ENCODE results near the gene FAM174C.

DNA sequence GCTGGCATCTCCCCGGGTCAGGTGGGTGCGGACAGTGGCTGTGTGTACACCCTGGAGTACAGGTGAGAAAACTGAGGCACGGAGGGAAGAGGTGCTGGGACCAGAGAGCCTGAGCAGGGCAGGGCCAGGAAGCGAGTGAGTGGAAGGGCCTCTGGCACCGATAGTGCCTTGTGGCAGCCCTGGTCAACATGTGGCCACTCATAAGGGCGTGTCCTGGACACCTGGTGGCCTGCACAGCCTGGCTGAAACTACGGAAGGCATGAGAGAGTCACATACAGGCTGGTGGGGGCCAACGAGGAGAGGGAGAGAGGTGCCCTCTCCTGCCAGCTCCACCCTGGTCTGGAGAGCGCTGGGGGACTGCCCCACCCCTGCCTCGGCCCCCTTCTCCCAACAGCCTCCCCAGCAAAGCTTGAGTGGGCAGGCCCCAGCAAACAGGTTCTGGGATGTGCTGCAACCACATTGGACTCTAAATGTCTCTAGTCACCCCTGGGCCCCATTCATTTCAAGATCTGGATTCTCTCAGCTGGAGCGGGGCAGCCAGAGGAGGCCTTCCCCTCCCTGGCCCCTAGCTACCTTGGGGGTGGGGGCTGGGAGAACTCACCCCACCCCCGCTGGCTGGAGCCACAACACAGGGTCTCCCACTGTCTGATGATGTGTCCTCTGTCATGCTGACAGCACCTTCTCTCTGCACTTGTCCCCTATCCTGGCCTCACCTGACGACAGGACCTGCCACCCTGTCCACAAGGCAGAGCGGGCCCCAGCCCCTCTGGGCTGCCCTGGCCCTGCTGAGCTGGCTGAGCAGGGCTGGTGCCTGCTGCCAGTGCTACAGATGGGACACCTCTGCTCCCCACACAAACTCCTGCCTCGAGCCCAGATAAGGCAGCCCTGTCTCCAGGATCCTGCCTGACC lies 43.3 kb upstream of the FAM174C start:
- TF ChIP-seq, protein P1, sequence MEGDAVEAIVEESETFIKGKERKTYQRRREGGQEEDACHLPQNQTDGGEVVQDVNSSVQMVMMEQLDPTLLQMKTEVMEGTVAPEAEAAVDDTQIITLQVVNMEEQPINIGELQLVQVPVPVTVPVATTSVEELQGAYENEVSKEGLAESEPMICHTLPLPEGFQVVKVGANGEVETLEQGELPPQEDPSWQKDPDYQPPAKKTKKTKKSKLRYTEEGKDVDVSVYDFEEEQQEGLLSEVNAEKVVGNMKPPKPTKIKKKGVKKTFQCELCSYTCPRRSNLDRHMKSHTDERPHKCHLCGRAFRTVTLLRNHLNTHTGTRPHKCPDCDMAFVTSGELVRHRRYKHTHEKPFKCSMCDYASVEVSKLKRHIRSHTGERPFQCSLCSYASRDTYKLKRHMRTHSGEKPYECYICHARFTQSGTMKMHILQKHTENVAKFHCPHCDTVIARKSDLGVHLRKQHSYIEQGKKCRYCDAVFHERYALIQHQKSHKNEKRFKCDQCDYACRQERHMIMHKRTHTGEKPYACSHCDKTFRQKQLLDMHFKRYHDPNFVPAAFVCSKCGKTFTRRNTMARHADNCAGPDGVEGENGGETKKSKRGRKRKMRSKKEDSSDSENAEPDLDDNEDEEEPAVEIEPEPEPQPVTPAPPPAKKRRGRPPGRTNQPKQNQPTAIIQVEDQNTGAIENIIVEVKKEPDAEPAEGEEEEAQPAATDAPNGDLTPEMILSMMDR (IDR thresholded peaks at IDR 0.05), result no peak
- TF ChIP-seq ZFX (IDR thresholded peaks at IDR 0.05; ENCODE audit: borderline replicate concordance), result no peak
